Activated CD4-positive, alpha-beta T cell treated with anti-CD3 and anti-CD28 coated beads, Interleukin-2, Interleukin-4, amounts not matched to agents 100 ng/mL and 50 ng/mL, durations not matched to agents 16 hours and 8 hours (primary cell): Measurements from ENCODE around the gene MPZ.
"Not testable (repeated sequence)": the region's sequence is repeated elsewhere in the genome, so short reads cannot be mapped to it uniquely, and the experiment has no call there.

Experiments
- DNase-seq: peaks from one replicate; pipeline ENCODE4 v3.0.0-alpha.2; 2020; ENCODE audit warnings: low spot score

The MPZ gene

DNA sequence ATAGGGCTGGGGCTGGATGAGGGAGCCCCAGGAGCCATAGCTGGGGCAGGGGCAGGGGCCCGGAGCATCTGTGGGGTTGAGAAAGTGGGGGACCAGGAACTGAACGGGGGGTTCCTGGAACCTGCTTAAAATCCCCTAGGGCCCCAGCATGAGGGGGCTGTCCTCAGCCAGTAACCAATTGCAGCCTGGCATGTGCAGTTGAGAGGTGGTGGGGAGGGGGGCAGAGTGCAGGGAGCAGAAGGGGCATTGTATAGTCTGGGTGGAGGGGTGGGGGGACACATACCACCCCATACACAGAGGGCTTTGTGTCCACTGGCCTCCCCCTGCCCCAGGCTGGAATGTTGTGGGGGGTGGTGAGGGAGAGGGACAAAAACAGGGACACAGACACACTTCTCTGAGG is at the start of gene MPZ:
Gene MPZ (minus strand): TSS at position 101 of the 400 bp plus-strand sequence. CDS start 63 bp downstream, at position 38.
- DNase-seq = no peak

GRCh38 chr1:161359291-161359690 is 49.5 kb upstream of the MPZ start:
- DNase-seq = no peak

- no peak for DNase-seq
These were observed 47.3 kb upstream of the MPZ start for GRCh38 chr1:161357073-161357472.

DNA sequence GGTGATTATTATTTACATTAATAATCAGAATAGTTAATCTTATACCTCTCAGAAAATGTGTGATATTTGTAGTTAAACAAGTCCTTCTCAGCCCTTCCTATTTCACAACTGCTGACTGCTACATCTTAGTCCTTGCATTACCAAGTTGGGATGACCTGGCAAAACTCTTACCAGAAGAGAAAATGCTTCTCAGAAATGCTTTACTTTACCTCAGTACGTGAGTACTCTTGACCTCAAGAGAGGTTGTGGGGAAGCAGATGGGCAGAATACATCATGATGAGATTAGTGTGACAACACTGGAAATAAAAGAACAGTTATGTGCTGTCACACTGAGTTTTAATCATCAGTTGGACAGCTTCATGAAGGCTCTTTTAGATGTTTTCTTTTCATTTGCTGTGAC is 41.7 kb upstream of the MPZ start:
- DNase-seq = peak; percentile 34

GRCh38 chr1:161350671-161351070 is 40.9 kb upstream of the MPZ start:
- no peak for DNase-seq

DNA sequence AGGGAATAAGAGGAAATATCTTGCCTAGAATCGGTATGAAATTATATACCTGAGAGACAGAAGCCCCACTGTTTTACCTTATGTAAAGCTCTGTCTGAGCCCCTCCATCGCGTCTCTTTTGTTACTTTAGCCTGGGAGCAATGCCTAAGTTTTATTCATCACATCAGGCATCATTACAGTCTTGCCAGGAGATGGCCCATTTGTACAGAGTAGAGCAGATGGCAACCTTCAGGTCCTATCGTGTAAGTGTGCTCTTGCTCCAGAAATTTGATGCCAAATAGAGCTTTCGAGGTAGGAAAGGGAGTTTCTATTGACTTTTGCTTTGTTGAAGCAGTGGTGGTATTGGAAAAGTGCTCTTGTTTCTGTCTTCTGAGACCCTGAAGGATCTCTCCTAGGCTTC is 33.1 kb upstream of the MPZ start:
- no peak for DNase-seq

DNA sequence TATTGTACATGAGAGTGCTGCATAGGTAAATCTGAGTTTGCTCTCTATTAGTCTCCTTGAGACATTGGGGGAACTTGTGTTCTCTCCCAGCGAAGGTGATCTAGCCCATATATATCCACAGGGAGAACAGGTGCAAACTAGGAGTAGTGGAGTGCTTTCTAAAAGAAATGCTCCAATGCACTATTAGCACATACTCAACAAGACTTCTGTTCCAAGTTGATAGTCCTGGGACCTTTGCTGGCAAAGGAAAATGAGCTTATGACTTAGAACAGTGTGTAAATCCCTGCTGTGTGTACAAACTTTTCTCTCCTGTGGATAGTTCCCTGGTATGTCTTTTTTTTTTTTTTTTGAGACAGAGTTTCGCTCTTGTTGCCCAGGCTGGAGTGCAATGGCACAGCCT is 32.4 kb upstream of the MPZ start:
- DNase-seq = no peak

GRCh38 chr1:161335796-161336195 is 26.0 kb upstream of the MPZ start:
- DNase-seq = no peak

DNA sequence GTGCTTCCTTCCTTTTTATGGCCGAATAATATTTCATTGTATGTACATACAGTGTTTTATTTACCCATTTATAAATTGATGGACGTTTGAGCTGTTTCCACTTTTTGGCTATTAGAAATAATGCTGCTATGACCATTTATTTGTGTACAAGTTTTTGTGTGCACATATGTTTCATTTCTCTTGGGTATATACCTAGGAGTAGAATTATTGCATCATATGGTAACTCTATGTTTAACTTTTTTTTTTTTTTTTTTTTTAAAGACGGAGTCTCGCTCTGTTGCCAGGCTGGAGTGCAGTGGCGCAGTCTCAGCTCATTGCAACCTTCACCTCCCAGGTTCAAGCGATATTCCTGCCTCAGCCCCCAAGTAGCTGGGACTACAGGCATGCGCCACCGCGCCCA is 23.4 kb upstream of the MPZ start:
- no peak for DNase-seq

DNA sequence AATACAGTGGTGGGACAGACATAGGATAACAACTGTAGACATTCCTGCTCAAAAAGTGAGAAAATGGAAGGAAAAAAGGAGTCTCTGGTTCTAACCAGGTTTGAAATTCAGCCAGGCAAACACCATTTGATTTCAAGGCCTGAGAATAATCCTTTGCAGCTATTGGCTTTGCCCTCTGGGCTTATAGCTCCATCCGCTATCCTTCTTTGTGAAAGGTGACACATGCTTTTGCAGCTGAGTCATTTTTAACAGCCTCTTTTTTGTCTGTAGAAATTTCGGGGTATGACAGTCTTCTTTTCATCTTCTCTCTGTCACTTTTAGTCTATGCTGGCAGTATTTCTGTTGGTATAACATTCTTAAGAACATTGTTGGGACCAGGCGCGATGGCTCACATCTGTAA is 20.6 kb upstream of the MPZ start:
- no peak for DNase-seq

DNA sequence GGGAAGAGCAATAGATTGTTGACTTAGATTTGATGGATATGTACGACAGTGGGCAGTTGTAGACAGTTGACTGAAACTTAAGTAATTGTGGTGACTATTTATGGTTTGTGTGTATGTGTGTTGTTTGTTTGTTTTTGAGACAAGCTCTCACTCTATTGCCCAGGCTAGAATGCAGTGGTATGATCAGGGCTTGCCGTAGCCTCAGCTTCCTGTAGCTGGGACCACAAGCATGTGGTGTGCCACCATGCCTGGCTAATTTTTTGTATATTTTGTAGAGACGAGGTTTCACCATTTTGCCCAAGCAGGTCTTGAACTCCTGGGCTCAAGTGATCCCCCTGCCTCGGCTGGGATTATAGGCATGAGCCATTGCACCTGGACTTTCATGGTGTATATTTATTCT is 14.3 kb upstream of the MPZ start:
- DNase-seq = no peak

- DNase-seq = not testable (repeated sequence)
These were observed 6.3 kb upstream of the MPZ start for GRCh38 chr1:161315841-161316674.

GRCh38 chr1:161314201-161314981 is 4.6 kb upstream of the MPZ start, which contains the start of gene SDHC:
TSS of gene SDHC (plus strand) at chr1:161314381. CDS start at chr1:161314406, 25 bp downstream.
- DNase-seq = peak; percentile 87

- no peak for DNase-seq
These were observed 3.9 kb upstream of the MPZ start for GRCh38 chr1:161313554-161314200.

DNA sequence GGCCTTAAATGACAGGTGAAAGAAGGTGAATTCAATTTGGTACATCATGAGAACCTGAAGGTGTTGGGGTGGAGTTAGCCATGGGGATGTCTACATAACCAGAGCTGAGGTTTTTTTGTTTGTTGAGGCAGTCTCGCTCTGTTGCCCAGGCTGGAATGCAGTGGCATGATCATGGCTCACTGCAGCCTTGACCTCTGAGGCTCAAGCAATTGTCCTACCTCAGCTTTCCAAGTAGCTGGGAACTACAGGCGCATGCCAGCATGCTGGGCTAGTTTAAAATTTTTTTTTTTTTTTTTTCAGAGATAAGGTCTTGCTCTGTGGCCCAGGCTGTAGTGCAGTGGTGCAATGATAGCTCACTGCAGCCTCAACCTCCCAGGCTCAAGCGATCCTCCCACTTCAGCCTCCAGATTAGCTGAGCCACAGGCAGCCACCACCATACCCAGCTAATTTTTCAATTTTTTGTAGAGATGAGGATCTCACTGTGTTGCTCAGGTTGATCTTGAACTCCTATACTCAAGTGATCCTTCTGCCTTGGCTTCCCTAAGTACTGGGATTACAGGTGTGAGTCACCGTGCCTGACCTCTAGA is 1.9 kb upstream of the MPZ start:
- DNase-seq = no peak

DNA sequence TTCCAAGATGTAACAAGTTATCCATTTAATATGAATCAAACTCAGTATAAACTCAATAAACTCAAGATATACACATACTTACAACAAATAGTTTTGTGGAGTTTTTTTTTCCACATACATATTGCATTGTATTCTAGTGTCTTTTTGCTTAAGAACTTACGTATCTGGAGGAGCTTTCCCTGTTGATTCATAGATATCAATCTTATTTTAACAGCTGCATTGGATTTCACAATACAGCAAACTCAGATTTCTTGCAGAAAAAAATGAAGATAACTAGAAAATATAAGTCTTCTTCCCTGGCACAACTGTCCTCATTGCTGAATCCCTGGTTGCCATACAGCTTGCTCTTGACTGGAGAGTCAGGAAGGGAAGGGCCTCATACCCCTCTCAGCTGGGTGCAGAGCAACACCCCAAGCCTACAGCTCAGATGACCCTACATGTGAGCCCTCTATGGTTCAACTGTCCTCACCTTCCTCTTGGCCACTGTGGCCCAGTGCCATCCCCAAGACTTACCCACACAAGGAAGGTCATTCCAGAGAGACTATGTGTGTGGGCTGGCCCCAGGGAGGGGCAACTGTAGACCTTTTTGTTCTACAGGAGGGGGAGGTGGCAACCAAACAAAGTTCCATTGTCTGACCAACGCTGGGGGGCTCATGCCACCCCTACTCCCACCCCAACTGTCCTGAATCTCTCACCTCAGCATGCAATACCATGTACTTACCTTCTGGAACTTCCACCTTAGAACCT is 1.7 kb downstream of the MPZ start:
- DNase-seq = no peak

GRCh38 chr1:161307230-161307768 is 2.5 kb downstream of the MPZ start:
- peak; percentile 14 for DNase-seq

- DNase-seq = peak; percentile 83
These were observed 3.8 kb downstream of the MPZ start for GRCh38 chr1:161305867-161306519.

DNA sequence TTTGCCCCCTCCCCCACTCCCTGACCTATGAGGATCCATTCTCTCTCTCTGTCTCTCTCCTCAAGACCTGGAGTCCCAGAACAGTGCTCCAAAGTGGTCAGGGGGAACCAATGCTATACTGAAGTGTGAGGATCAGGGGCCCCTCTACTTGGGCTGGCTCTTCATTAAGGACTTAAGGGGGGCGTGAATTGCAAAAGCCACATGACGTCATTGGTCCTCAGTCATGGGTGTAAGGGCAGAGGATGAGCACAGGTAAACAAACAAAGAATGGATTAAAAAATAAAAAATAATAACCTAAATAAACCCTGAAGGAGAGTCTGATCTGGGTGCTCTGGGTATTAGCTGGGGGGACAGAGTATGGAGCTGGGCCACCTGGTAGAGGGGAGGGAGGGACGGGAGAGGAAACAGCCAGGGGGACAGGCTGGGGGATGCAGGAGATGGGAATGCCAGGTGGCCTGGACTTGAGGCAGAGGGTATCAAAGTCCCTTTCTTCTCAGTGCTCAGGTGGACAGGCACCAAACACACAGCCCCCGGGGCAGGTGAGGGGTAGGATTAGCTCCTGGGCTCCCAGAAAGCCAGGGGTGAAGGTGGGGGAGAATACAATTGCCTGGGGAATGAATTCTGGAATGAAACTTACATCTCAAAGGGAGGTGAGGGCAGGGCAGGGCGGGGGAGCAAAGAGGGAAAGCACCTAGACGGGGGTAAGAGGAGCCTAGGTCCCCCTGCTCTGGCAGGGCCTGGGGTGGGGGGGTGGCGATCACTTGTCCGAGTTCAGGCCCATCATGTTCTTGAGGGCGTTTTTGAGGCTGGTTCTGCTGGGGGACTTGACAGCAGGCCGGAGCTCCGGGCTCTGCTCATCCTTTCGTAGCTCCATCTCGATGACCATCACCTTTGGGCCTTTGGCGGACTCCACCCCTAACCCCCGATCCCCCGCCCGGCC is 4.6 kb downstream of the MPZ start:
- no peak for DNase-seq

DNA sequence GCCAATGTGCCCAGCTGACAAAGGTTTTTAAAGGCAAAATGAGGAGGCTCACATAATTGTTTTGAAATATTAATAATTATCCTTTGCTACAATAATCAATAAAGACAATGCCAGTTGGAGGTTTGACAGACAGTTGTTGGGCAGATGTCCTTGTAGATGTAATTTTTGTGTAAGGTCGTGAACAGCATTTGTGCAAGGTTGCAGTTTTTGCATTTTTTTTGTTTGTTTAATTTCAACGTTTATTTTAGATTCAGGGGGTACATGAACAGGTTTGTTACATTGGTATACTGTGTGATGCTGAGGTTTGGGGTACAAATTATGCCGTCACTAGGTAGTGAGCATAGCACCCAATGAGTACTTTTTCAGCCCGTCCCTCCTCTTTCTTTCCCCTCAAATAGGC is 9.3 kb downstream of the MPZ start:
- no peak for DNase-seq
